Loucy (cell line): ENCODE measurements around the gene PLEKHG4B.

Source experiments
- EZH2phosphoT487 ChIP-seq: fragments of 200-600 bp; IDR thresholded peaks from 2 replicates; pipeline ENCODE4 v1.6.1; 2018; ENCODE audit warnings: antibody characterized with exemption, mild to moderate bottlenecking, moderate library complexity, borderline replicate concordance
- TF ChIP-seq, protein P1 (sequence below): fragments of 200-600 bp; sonication (generic); conservative IDR thresholded peaks from 2 replicates; pipeline ENCODE4 v1.5.1; 2014; ENCODE audit warnings: mild to moderate bottlenecking, antibody characterized with exemption, low read length

DNA sequence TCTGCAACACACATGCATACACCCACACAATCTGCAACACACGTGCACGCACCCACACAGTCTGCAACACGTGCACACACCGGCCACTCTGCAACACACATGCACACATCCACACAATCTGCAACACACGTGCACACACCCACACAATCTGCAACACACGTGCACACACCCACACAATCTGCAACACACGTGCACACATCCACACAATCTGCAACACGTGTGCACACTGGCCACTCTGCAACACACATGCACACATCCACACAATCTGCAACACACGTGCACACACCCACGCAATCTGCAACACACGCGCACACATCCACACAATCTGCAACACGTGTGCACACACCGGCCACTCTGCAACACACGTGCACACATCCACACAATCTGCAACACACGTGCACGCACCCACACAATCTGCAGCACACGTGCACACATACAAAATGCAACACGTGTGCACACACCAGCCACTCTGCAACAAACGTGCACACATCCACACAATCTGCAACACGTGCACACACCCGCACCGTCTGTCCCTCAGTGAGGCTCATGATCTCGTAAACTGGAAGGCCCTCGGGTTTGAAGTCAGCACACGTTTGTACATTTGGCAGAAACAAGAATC lies 18.4 kb downstream of the PLEKHG4B start:
- TF ChIP-seq, protein P1, sequence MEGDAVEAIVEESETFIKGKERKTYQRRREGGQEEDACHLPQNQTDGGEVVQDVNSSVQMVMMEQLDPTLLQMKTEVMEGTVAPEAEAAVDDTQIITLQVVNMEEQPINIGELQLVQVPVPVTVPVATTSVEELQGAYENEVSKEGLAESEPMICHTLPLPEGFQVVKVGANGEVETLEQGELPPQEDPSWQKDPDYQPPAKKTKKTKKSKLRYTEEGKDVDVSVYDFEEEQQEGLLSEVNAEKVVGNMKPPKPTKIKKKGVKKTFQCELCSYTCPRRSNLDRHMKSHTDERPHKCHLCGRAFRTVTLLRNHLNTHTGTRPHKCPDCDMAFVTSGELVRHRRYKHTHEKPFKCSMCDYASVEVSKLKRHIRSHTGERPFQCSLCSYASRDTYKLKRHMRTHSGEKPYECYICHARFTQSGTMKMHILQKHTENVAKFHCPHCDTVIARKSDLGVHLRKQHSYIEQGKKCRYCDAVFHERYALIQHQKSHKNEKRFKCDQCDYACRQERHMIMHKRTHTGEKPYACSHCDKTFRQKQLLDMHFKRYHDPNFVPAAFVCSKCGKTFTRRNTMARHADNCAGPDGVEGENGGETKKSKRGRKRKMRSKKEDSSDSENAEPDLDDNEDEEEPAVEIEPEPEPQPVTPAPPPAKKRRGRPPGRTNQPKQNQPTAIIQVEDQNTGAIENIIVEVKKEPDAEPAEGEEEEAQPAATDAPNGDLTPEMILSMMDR: no peak
- no peak for TF ChIP-seq EZH2phosphoT487
